ENCODE measurements around the gene DUSP14.

DNA sequence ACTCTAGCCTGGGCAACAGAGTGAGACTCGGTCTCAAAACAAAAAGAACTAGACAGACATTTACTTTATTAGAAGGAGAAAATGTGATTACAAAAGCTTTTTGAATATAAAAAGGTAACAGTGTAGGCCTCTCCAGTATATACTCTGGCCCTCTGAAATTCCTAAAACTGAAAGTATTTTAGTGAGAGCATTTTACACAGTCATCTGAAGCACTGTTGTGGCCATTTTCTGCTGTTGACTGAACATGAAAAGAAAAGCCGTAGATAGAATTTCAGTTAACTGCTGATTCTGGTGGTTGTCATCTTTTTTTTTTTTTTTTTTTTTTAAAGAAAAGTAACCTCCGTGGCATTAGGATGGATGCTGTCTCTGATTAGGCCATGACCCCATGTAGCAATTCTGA, 15.6 kb downstream of the DUSP14 start:
- no peak for TF ChIP-seq TEAD4 (IDR thresholded peaks at IDR 0.05; ENCODE audit: borderline replicate concordance, insufficient read depth)
- no peak for TF ChIP-seq FOXJ3 (CRISPR knock-in tag; IDR thresholded peaks at IDR 0.05)
- TF ChIP-seq TCF12 (IDR thresholded peaks at IDR 0.05), result no peak
- TF ChIP-seq RAD21 (IDR thresholded peaks at IDR 0.05; ENCODE audit: low read length), result no peak
- TF ChIP-seq JUND (IDR thresholded peaks at IDR 0.05), result no peak
- TF ChIP-seq, protein P1, sequence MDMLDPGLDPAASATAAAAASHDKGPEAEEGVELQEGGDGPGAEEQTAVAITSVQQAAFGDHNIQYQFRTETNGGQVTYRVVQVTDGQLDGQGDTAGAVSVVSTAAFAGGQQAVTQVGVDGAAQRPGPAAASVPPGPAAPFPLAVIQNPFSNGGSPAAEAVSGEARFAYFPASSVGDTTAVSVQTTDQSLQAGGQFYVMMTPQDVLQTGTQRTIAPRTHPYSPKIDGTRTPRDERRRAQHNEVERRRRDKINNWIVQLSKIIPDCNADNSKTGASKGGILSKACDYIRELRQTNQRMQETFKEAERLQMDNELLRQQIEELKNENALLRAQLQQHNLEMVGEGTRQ (IDR thresholded peaks at IDR 0.05; ENCODE audit: borderline replicate concordance, low read depth, low read length), result no peak
- TF ChIP-seq, protein P2, sequence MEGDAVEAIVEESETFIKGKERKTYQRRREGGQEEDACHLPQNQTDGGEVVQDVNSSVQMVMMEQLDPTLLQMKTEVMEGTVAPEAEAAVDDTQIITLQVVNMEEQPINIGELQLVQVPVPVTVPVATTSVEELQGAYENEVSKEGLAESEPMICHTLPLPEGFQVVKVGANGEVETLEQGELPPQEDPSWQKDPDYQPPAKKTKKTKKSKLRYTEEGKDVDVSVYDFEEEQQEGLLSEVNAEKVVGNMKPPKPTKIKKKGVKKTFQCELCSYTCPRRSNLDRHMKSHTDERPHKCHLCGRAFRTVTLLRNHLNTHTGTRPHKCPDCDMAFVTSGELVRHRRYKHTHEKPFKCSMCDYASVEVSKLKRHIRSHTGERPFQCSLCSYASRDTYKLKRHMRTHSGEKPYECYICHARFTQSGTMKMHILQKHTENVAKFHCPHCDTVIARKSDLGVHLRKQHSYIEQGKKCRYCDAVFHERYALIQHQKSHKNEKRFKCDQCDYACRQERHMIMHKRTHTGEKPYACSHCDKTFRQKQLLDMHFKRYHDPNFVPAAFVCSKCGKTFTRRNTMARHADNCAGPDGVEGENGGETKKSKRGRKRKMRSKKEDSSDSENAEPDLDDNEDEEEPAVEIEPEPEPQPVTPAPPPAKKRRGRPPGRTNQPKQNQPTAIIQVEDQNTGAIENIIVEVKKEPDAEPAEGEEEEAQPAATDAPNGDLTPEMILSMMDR (IDR thresholded peaks at IDR 0.05), result no peak
- TF ChIP-seq GATA2 (CRISPR knock-in tag; IDR thresholded peaks at IDR 0.05), result no peak
- TF ChIP-seq EZH2phosphoT487 (IDR thresholded peaks at IDR 0.05; ENCODE audit: borderline replicate concordance, low read depth), result no peak
- TF ChIP-seq YY1 (IDR thresholded peaks at IDR 0.05; ENCODE audit: low read depth), result no peak
- no peak for TF ChIP-seq TAF1 (IDR thresholded peaks at IDR 0.05; ENCODE audit: borderline replicate concordance, low read depth, low read length)
- TF ChIP-seq, protein P3, sequence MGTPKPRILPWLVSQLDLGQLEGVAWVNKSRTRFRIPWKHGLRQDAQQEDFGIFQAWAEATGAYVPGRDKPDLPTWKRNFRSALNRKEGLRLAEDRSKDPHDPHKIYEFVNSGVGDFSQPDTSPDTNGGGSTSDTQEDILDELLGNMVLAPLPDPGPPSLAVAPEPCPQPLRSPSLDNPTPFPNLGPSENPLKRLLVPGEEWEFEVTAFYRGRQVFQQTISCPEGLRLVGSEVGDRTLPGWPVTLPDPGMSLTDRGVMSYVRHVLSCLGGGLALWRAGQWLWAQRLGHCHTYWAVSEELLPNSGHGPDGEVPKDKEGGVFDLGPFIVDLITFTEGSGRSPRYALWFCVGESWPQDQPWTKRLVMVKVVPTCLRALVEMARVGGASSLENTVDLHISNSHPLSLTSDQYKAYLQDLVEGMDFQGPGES (IDR thresholded peaks at IDR 0.05; ENCODE audit: low read depth, low read length), result no peak
- no peak for TF ChIP-seq POLR2AphosphoS5 (IDR thresholded peaks at IDR 0.05; ENCODE audit: low read depth, low read length)
- no peak for TF ChIP-seq SMC3 (IDR thresholded peaks at IDR 0.05; ENCODE audit: low read depth, low read length)
